GM11168 (cell line): ENCODE results near the gene HCST.
"Not testable (repeated sequence)": the region's sequence is repeated elsewhere in the genome, so short reads cannot be mapped to it uniquely, and the experiment has no call there.

Source experiments
- in situ Hi-C: fragments of 300-500 bp; cut with MboI; formaldehyde crosslinking; loops from one replicate; pipeline ENCODE4 v1.12.0; 2022; ENCODE audit warnings: low sequenced_read_pairs; ENCODE audit not compliant: unreplicated experiment

Gene HCST

GRCh38 chr19:35879068-35879467, 23.3 kb upstream of the HCST start:
- in situ Hi-C loops: loop anchor here (5.0 kb wide), 1 partner anchor 53 kb away; no protein-coding TSS in a partner anchor

GRCh38 chr19:35879770-35880317, 22.5 kb upstream of the HCST start:
- in situ Hi-C loops: loop anchor here (5.0 kb wide), 1 partner anchor 52 kb away; no protein-coding TSS in a partner anchor

GRCh38 chr19:35882114-35882832, 20.1 kb upstream of the HCST start:
- in situ Hi-C loops: no loop called here

- in situ Hi-C loops: no loop called here
These were observed 18.4 kb upstream of the HCST start for GRCh38 chr19:35883882-35884281.

- in situ Hi-C loops: no loop called here
These were observed 17.0 kb upstream of the HCST start for GRCh38 chr19:35885225-35885738.

GRCh38 chr19:35885904-35886303, 16.4 kb upstream of the HCST start:
- in situ Hi-C loops: no loop called here

GRCh38 chr19:35887197-35887596, 15.1 kb upstream of the HCST start:
- in situ Hi-C loops: no loop called here

- in situ Hi-C loops: no loop called here
These were observed 13.9 kb upstream of the HCST start for GRCh38 chr19:35888398-35888797.

- in situ Hi-C loops: no loop called here
These were observed 12.8 kb upstream of the HCST start for GRCh38 chr19:35889370-35890112.

- in situ Hi-C loops: no loop called here
These were observed 12.1 kb upstream of the HCST start for GRCh38 chr19:35890113-35890650.

GRCh38 chr19:35891819-35892218, 10.5 kb upstream of the HCST start:
- in situ Hi-C loops: not testable (repeated sequence)

GRCh38 chr19:35894342-35894741, 8.0 kb upstream of the HCST start:
- in situ Hi-C loops: no loop called here

- in situ Hi-C loops: no loop called here
These were observed 6.3 kb upstream of the HCST start for GRCh38 chr19:35895911-35896642.

GRCh38 chr19:35896643-35897040, 5.7 kb upstream of the HCST start:
- in situ Hi-C loops: no loop called here

GRCh38 chr19:35897706-35898451, 4.5 kb upstream of the HCST start:
- in situ Hi-C loops: no loop called here

GRCh38 chr19:35898499-35898809, 3.9 kb upstream of the HCST start:
- in situ Hi-C loops: no loop called here

GRCh38 chr19:35899547-35900214, 2.6 kb upstream of the HCST start:
- in situ Hi-C loops: no loop called here

GRCh38 chr19:35901055-35901644, 1.2 kb upstream of the HCST start:
- in situ Hi-C loops: no loop called here
